Measurements from ENCODE around the gene DLGAP1. TPM values are rescaled to one million over a fixed set of nuclear protein-coding genes. Genes with fewer than 3 reads are reported as not detected.
A peak's percentile ranks its signal among the peaks of the same experiment; 100 is the strongest.

The DLGAP1 gene
- total RNA-seq, 1 experiment from 2014 or later, result 23.2 TPM

DNA sequence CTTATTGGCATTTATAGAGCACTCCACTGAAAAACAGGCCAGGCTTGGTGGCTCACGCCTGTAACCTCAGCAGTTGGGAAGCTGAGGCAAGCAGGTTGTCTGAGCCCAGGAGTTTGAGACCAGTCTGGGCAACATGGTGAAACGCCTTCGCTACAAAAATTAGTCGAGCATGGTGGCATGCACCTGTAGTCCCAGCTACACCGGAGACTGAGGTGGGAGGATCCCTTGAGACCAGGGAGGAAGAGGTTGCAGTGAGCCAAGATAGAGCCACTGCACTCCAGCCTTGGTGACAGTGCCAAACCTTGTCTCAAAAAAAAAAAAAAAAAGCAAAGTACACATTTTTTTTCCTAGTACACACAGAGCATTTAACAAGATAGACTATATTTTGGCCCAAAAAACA is 909.0 kb downstream of the DLGAP1 start:
- Mint-ChIP-seq H3K4me3 (no peak overlapping the region), H3K27me3 (ENCODE audit: low read depth) (no peaks in the 10 kb centered on the region; the same call in 1 of the 2 replicates), H3K4me1 (peaks cover 12 to 13% of the 10 kb centered on the region in 2 experiments), H3K27ac (peak overlapping the region in 2 of 3 experiments; percentile 6 to 57; a peak in 2 of 7 replicates), H3K36me3 (ENCODE audit: insufficient read depth in 1 of 3, low read depth in 3 of 3) (no peaks in the 10 kb centered on the region), H3K9me3 (peaks cover 0 to 2% of the 10 kb centered on the region in 2 experiments; a peak in 3 of 5 replicates)
- Histone ChIP-seq H2AK5ac (ENCODE audit: insufficient read length, low read length) (no peak overlapping the region), H3K18ac (ENCODE audit: insufficient read length, low read depth, low read length) (no peak overlapping the region), H4K20me1 (ENCODE audit: control insufficient read depth, insufficient read depth, insufficient read length) (no peaks in the 10 kb centered on the region), H3K14ac (ENCODE audit: insufficient read depth, low read length) (no peak overlapping the region), H3T11ph (ENCODE audit: low read length) (no peak overlapping the region), H2BK5ac (ENCODE audit: insufficient read length, low read length) (no peak overlapping the region), H4K5ac (ENCODE audit: insufficient read length, low read depth, low read length) (no peak overlapping the region), H4K8ac (replicated peaks; ENCODE audit: insufficient read length, low read depth, low read length) (no peak overlapping the region), H3K23ac (ENCODE audit: insufficient read length, low read depth, low read length) (no peak overlapping the region), H2BK15ac (ENCODE audit: low read depth, low read length) (no peak overlapping the region), H3K9ac (ENCODE audit: extremely low read depth, insufficient read length, low read length) (no peak overlapping the region), H3K27ac (ENCODE audit: insufficient read length, low read depth, low read length) (no peak overlapping the region), H3K9me3 (ENCODE audit: control insufficient read depth, low read depth, low read length) (no peaks in the 10 kb centered on the region), H3K4me2 (ENCODE audit: insufficient read depth, insufficient read length, low read length) (no peak overlapping the region), H3K56ac (ENCODE audit: insufficient read length, low read depth, low read length) (no peak overlapping the region), H4K91ac (ENCODE audit: insufficient read length, low read depth, low read length) (no peak overlapping the region), H3K23me2 (ENCODE audit: insufficient read length, low read depth, low read length, poor library complexity, severe bottlenecking) (no peaks in the 10 kb centered on the region), H3K4ac (ENCODE audit: low read depth, low read length) (no peak overlapping the region), H3K27me3 (ENCODE audit: insufficient read depth, low read length) (no peaks in the 10 kb centered on the region), H3K79me1 (ENCODE audit: insufficient read depth, low read depth, low read length, poor library complexity, severe bottlenecking) (no peaks in the 10 kb centered on the region), H2BK12ac (ENCODE audit: insufficient read length, low read depth, low read length) (no peak overlapping the region), H3K79me2 (ENCODE audit: insufficient read depth, low read length) (no peaks in the 10 kb centered on the region), H3K4me1 (ENCODE audit: insufficient read depth, low read length) (no peaks in the 10 kb centered on the region), H2AFZ (ENCODE audit: low read length) (no peak overlapping the region), H2BK120ac (ENCODE audit: low read depth, low read length, poor library complexity, severe bottlenecking) (no peak overlapping the region), H2BK20ac (ENCODE audit: low read depth, low read length, poor library complexity, severe bottlenecking) (no peak overlapping the region)
- DNase-seq, result no peak
- WGBS (ENCODE audit: extremely low coverage, insufficient read length, low lambda C conversion rate), result no CpG with 5 or more reads among the region's 5 CpGs
- TF ChIP-seq, protein P1, sequence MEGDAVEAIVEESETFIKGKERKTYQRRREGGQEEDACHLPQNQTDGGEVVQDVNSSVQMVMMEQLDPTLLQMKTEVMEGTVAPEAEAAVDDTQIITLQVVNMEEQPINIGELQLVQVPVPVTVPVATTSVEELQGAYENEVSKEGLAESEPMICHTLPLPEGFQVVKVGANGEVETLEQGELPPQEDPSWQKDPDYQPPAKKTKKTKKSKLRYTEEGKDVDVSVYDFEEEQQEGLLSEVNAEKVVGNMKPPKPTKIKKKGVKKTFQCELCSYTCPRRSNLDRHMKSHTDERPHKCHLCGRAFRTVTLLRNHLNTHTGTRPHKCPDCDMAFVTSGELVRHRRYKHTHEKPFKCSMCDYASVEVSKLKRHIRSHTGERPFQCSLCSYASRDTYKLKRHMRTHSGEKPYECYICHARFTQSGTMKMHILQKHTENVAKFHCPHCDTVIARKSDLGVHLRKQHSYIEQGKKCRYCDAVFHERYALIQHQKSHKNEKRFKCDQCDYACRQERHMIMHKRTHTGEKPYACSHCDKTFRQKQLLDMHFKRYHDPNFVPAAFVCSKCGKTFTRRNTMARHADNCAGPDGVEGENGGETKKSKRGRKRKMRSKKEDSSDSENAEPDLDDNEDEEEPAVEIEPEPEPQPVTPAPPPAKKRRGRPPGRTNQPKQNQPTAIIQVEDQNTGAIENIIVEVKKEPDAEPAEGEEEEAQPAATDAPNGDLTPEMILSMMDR (conservative IDR thresholded peaks at IDR 0.05), result no peak
